HUES64 (cell line): ENCODE measurements around the gene GRID2IP.

Experiments
- H3K27ac ChIP-seq: 2 replicates; pipeline ENCODE4 v1.7.0; 2013; ENCODE audit warnings: low read depth, low read length, inconsistent platforms
- H3K27me3 ChIP-seq: 2 replicates; pipeline ENCODE4 v1.6.1; 2013; ENCODE audit warnings: mild to moderate bottlenecking, low read length; ENCODE audit not compliant: insufficient read depth
- H3K36me3 ChIP-seq: 2 replicates; pipeline ENCODE4 v1.6.1; 2013; ENCODE audit warnings: mild to moderate bottlenecking, low read length; ENCODE audit not compliant: insufficient read depth
- H3K4me1 ChIP-seq: 2 replicates; pipeline ENCODE4 v1.6.1; 2013; ENCODE audit warnings: mild to moderate bottlenecking, low read length, moderate library complexity; ENCODE audit not compliant: insufficient read depth
- H3K4me3 ChIP-seq: 2 replicates; pipeline ENCODE4 v1.5.1; 2013; ENCODE audit warnings: mild to moderate bottlenecking, low read length, moderate library complexity
- H3K9ac ChIP-seq: 2 replicates; pipeline ENCODE4 v1.6.1; 2013; ENCODE audit warnings: mild to moderate bottlenecking, low read depth, low read length
- H3K9me3 ChIP-seq: 2 replicates; pipeline ENCODE4 v1.6.1; 2013; ENCODE audit warnings: low read depth, low read length; ENCODE audit not compliant: insufficient read depth
- WGBS: fragments of 150-250, 120-280 bp; methylation state at CpG from one replicate; pipeline ENCODE4 v1.1.7; 2013; ENCODE audit warnings: missing lambda C conversion rate; 5-methylcytosine and 5-hydroxymethylcytosine counted together

The GRID2IP gene

GRCh38 chr7:6510476-6511133, 40.7 kb downstream of the GRID2IP start:
- no peaks in the 10 kb centered on the region for H3K9me3 ChIP-seq
- no peak overlapping the region for H3K4me3 ChIP-seq
- no peaks in the 10 kb centered on the region for H3K27me3 ChIP-seq
- no peaks in the 10 kb centered on the region for H3K36me3 ChIP-seq
- no peak overlapping the region for H3K27ac ChIP-seq
- no peaks in the 10 kb centered on the region for H3K4me1 ChIP-seq
- no peak overlapping the region for H3K9ac ChIP-seq
- 93% methylated on average over 26 of the region's 26 CpGs for WGBS

GRCh38 chr7:6508950-6509349, 42.3 kb downstream of the GRID2IP start:
- H3K9me3 ChIP-seq, result no peaks in the 10 kb centered on the region
- H3K4me3 ChIP-seq, result no peak overlapping the region
- no peaks in the 10 kb centered on the region for H3K4me1 ChIP-seq
- H3K27me3 ChIP-seq, result no peaks in the 10 kb centered on the region
- WGBS, result 90% methylated on average over 24 of the region's 24 CpGs
- H3K9ac ChIP-seq, result no peak overlapping the region
- no peak overlapping the region for H3K27ac ChIP-seq
- no peaks in the 10 kb centered on the region for H3K36me3 ChIP-seq

GRCh38 chr7:6508539-6508938, 42.7 kb downstream of the GRID2IP start:
- Histone ChIP-seq H3K9ac (no peak overlapping the region), H3K9me3 (no peaks in the 10 kb centered on the region), H3K36me3 (no peaks in the 10 kb centered on the region), H3K27me3 (no peaks in the 10 kb centered on the region), H3K27ac (no peak overlapping the region), H3K4me1 (no peaks in the 10 kb centered on the region), H3K4me3 (no peak overlapping the region)
- WGBS, result 95% methylated on average over 6 of the region's 6 CpGs

- Histone ChIP-seq H3K4me3 (no peak overlapping the region), H3K27ac (no peak overlapping the region), H3K36me3 (no peaks in the 10 kb centered on the region), H3K9ac (no peak overlapping the region), H3K4me1 (no peaks in the 10 kb centered on the region), H3K27me3 (peaks cover 4% of the 10 kb centered on the region; the same call in 1 of the 2 replicates), H3K9me3 (no peaks in the 10 kb centered on the region)
- 86% methylated on average over 16 of the region's 16 CpGs for WGBS
Observed at GRCh38 chr7:6507906-6508305, 43.4 kb downstream of the GRID2IP start.

- WGBS, result 77% methylated on average over 20 of the region's 20 CpGs
- Histone ChIP-seq H3K27ac (no peak overlapping the region), H3K9ac (no peak overlapping the region), H3K4me1 (0 out of 2 replicates have a peak, but pooled peaks cover 2% of the 10 kb centered on the region), H3K9me3 (no peaks in the 10 kb centered on the region), H3K4me3 (no peak overlapping the region), H3K27me3 (peaks cover 12% of the 10 kb centered on the region; the same call in 1 of the 2 replicates), H3K36me3 (no peaks in the 10 kb centered on the region)
Observed at GRCh38 chr7:6505685-6506559, 45.3 kb downstream of the GRID2IP start.

- Histone ChIP-seq H3K27me3 (peaks cover 12% of the 10 kb centered on the region; the same call in 1 of the 2 replicates), H3K9me3 (no peaks in the 10 kb centered on the region), H3K4me3 (peak overlapping the region; percentile 64), H3K9ac (peak overlapping the region; percentile 15; the same call in 1 of the 2 replicates), H3K36me3 (no peaks in the 10 kb centered on the region), H3K27ac (no peak overlapping the region; the same call in 1 of the 2 replicates), H3K4me1 (0 out of 2 replicates have a peak, but pooled peaks cover 2% of the 10 kb centered on the region)
- 42% methylated on average over 9 of the region's 9 CpGs for WGBS
Observed at GRCh38 chr7:6504996-6505395, 46.3 kb downstream of the GRID2IP start.

GRCh38 chr7:6502886-6503285, 48.4 kb downstream of the GRID2IP start:
- 57% methylated on average over 13 of the region's 13 CpGs for WGBS
- 0 out of 2 replicates have a peak, but pooled peaks cover 2% of the 10 kb centered on the region for H3K4me1 ChIP-seq
- peaks cover 12% of the 10 kb centered on the region; the same call in 1 of the 2 replicates for H3K27me3 ChIP-seq
- no peaks in the 10 kb centered on the region for H3K36me3 ChIP-seq
- peak overlapping the region; percentile 79 for H3K9ac ChIP-seq
- H3K9me3 ChIP-seq, result no peaks in the 10 kb centered on the region
- H3K4me3 ChIP-seq, result peak overlapping the region; percentile 64
- H3K27ac ChIP-seq, result no peak overlapping the region

GRCh38 chr7:6501586-6502564, 49.4 kb downstream of the GRID2IP start:
- Histone ChIP-seq H3K9ac (no peak overlapping the region), H3K27ac (no peak overlapping the region), H3K4me1 (0 out of 2 replicates have a peak, but pooled peaks cover 2% of the 10 kb centered on the region), H3K36me3 (no peaks in the 10 kb centered on the region), H3K27me3 (peaks cover 12% of the 10 kb centered on the region; the same call in 1 of the 2 replicates), H3K4me3 (no peak overlapping the region), H3K9me3 (no peaks in the 10 kb centered on the region)
- WGBS, result 88% methylated on average over 12 of the region's 12 CpGs

- Histone ChIP-seq H3K27ac (no peak overlapping the region), H3K27me3 (peaks cover 12% of the 10 kb centered on the region; the same call in 1 of the 2 replicates), H3K9me3 (no peaks in the 10 kb centered on the region), H3K36me3 (no peaks in the 10 kb centered on the region), H3K4me1 (0 out of 2 replicates have a peak, but pooled peaks cover 2% of the 10 kb centered on the region), H3K4me3 (no peak overlapping the region), H3K9ac (no peak overlapping the region)
- 79% methylated on average over 1 of the region's 1 CpG for whole genome bisulfite sequencing
Observed at GRCh38 chr7:6500691-6501090, 50.6 kb downstream of the GRID2IP start.

GRCh38 chr7:6497994-6498393, 53.3 kb downstream of the GRID2IP start:
- H3K27me3 ChIP-seq, result peaks cover 9% of the 10 kb centered on the region; the same call in 1 of the 2 replicates
- H3K9ac ChIP-seq, result no peak overlapping the region
- H3K4me3 ChIP-seq, result no peak overlapping the region
- WGBS, result 87% methylated on average over 14 of the region's 14 CpGs
- H3K4me1 ChIP-seq, result 0 out of 2 replicates have a peak, but pooled peaks cover 2% of the 10 kb centered on the region
- H3K36me3 ChIP-seq, result no peaks in the 10 kb centered on the region
- H3K27ac ChIP-seq, result no peak overlapping the region
- no peaks in the 10 kb centered on the region for H3K9me3 ChIP-seq
